Stimulated activated naive CD4-positive, alpha-beta T cell (primary cell): ENCODE results near the gene DLG2.

Experiments used
- DNase-seq, 6 experiments: peaks; one replicate each; lab custom pipeline; 2025; lab: John Stamatoyannopoulos, UW

Gene DLG2

DNA sequence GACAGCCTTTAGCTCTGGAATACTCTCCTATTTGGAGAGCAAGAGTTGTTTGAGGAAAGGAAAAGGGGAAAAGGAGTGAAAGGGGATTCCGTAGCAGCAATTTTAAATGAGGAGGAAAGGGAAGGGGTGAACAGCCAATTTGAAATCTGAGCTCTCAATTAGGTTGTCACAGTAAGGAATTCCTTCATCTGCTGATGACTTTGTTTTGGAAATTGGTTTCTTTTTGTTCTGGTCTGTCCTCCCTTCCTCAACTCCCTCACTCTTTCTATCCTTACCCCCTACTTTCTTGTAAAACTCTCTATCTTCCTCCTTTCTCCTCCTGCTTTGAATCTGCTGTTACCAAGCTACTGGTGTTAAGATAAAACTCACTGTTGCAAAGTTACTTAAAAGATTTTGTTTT, 1155.6 kb downstream of the DLG2 start:
- DNase-seq: no peak

DNA sequence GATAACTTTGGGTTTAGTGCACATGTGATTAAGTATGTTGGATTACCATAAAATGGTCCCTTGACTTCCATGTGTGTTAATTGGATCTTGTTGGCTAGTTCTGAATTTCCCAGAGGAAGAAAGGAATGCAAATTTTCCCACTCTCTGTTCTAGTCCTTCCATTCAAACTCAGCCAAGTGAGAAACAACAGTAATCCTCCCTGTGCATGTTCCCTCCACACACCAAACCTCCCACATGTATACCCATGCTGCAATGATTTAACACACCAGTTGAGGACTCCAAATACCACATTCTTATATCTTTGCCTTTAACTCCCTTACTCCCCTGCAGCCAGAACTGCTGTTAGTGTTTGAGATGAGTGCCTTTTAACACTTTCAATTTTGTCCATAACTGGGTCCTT, 1158.9 kb downstream of the DLG2 start:
- DNase-seq: no peak

DNA sequence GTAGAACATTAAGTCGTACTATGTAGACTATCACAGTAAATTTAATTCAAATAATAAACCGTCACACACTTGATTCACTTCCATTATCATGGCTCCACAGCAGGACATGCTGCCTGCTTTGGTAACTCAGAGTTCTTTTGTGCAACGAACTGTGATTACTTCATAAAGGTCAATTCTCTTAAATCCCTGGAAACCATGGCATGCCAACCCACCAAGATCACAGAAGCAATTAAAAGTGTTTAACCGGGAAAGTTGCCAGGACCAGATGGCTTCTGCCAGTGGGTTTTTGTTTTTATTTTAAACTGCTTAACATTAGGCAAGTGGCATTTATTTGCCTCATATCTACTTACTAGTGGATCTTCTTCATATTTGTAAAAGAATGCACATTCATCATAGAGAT, 1162.1 kb downstream of the DLG2 start:
- no peak for DNase-seq

DNA sequence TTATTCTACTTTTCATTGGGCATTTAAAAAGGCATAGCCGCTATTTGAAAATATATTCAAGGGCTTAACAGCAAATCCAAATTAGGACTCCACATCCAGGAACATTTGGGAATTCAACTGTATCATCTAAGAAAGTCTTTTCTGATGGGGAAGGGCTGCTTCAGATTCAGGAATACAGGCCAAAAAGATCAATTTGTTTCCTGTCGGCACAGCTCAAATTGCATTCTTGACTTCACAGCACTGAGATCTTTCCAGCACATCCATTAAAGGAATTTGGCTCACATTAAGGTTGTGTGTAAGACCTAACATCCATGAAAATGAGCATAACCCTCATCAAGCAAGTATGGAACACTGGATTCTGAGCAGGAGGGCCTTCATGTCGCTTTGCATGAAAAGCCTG, 1171.5 kb downstream of the DLG2 start:
- DNase-seq: no peak

DNA sequence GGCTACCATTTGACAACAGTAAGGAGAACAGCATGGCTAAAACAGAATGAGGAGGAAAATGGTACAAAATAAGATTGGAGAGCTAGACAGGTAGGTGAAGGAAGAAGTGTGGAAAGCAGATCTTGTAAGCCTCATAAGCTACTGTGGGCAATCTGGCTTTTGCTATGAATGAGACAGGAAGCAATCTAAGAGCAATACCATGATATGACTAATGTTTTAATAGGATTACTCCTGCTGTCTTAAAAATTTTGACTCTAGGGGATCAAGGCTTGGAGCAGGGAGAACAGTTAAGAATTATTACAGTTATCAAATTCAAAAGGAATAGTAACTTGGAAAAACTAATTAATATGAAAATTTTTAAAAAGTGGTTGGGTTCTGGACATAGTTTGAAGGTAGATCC, 1174.9 kb downstream of the DLG2 start:
- no peak for DNase-seq

DNA sequence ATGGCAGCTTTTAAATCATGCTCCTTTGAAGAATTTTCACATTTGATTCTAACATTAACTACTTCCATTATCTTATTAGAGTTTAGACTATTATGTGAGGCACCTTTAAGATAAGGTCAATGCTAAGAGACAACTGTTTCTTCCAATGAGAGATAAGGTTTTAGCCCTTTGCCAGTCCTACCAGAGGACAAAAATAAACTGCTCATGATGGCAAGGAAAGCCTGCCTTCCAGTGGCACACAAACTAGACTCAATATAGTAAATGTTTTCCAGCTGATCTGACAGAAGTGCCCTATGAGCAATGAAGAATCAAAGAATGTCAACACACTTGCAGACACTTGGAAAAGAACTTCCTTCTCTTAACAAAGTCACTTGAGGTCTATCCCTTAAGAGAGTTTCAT, 1188.6 kb downstream of the DLG2 start:
- DNase-seq: no peak

DNA sequence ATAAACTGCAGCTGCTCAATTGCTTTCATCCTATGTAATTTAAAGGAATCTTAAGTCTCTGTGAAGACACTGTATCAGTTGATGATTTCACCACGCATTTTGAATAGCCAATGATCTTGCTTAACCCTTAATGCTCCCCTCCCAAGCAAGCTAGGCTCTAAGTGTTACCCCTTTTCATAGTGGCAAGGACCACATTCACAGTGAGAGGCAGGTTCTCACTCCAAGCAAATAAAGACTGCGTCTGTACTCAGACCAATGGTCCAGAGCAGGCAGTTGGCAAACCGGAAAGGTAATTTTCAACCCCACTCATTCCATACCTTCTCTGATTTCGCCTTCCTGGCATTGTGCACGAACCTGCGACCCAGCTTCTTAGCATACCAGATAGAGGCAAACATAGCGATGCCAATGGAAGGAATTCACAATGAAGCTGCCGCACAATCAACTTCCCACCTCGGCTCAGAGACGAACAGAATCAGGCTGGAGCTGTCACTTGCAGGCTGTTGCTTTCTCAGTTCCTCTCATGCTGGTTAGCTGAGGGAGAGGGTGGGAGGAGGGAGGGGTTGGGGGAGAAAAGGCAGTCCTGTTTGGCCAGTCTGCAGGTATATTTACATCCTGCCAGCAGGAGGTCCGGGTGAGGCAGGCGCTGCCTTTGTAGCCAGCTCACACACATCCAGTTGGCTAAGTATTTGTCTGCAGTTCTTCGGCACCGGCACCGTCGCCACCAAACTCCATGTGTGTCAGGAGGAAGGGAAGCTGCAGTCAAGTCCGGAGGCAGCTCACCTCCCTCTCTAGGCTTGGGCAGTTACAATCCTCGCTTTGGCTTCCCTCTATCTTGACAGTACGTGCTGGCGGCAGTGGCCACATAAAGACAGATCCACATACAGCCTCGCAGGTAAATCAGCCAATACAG, 1189.8 kb downstream of the DLG2 start:
- no peak for DNase-seq

DNA sequence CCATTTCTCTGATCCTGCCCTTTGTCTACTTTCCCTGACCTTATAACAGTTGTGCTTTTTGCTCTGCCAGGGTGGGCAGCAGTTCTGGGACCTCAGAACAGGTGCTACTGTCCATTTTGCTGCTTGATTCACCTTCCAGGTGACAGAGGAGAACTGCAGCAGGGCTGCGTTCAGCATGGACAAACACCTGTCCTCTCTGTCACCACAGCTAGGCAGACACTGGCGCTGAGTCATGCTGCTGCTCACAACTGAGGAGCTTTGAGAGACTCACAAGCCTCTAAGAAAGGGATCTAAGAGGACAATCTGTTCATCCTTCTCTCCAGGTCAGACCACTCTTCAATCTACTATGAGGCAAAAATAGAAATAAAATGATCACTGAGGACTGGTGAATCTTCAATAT, 1196.5 kb downstream of the DLG2 start:
- no peak for DNase-seq

DNA sequence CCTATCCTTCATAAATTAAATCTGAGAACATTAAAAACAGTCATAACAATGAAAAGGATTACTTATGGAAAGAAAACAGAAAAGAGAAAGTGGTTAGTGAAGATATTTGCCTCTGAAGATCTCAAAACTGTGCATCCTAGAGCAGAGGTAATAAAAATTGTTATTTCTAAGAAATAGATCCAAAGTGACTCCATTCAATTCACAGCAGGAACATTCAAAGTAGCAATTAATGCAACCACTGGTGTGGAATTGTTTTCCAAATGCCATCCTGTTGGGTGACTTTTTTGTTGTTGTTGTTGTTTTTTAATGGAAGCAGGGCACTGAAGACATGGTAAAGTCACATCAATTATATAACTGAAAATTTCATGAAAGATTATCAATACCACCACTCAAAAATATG, 1201.5 kb downstream of the DLG2 start:
- no peak for DNase-seq

DNA sequence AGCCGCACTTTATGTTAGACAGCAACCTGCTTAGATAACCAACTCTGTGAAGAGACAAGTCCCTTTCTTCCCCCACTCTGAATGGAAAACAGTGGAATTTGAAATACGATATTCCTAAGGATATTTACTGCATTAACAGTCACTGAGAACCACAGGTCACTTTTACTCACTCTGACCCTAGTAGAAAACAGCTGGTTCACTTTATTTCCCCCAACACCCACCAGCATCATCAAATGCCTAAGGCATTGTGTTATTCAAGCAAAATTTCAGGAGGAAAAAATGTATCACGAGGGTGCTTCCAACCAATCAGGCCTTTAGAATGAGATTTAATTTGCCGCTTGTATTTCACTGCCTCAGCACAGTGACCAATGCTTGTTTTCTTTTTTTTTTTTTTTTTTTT, 1206.9 kb downstream of the DLG2 start:
- no peak for DNase-seq

DNA sequence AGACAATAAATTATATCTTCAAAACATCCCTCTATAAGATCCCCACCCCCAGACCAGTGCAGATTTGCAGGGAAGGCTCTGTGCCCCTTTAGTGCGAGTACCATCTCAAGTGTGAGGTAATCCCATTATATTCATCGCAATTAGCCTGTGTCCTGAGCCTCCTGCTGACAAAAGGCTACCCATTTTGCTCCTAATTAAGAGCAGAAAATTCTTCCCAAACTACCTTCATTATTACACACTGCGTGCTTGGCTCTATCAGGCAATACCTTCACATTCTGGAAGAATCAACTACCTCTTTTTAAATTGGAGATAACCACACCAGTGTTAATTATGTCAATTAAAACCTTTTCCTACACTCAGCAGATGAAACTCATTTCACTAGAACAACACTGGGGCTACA, 1207.5 kb downstream of the DLG2 start:
- DNase-seq: no peak

DNA sequence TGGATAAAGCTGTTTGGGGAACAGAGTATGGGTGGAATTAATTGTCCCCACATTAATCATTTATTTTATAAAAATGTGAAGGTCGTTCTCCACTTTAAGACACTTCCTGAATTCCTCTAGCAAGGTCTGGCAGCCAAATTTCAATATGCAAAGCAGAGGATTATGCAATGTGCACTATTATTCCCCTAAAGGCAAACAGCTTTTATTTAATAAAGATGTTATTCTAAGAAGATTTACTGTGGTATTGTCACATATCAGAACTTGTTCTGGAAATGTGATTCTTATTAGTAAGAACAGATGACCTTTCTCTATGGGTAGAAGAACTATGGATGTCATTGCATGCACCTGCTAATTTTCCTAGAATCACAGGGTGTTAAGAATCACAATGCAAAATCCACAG, 1212.2 kb downstream of the DLG2 start:
- DNase-seq: no peak

DNA sequence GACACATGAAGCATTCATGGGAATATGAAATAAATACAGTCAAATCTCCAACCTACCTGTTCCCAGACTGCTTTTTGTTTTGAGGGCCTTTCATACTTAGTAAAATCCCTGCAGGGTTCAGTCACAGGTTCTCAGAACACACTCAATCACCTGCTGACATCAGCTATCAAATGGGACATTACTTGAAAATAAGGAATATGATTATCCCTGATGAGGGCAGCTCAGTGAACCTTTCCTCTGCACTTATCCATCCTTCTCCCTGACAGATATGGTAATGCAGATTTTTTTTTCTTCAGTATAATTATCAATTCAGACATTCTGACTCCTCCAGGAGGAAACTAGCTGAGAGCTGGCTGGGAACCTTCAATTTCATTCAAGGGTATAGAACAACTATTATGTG, 1213.6 kb downstream of the DLG2 start:
- no peak for DNase-seq

DNA sequence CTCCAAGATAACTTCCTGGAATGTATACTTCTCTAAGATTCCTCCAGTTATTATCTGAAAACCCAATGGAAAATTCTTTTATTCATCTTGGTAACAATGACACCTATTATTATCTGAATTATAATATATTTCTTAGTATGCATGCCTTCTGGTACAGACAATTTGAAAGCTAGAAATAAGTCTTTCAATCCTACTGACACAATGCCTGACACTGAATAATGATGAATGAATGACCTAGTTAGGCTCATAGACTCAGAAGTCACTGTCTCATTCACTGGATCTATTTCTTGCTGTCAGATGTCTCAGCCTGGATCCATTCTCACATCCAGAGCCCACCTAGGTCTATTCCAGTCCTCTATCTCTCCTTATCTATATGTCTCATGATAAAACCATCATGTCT, 1214.3 kb downstream of the DLG2 start:
- no peak for DNase-seq

DNA sequence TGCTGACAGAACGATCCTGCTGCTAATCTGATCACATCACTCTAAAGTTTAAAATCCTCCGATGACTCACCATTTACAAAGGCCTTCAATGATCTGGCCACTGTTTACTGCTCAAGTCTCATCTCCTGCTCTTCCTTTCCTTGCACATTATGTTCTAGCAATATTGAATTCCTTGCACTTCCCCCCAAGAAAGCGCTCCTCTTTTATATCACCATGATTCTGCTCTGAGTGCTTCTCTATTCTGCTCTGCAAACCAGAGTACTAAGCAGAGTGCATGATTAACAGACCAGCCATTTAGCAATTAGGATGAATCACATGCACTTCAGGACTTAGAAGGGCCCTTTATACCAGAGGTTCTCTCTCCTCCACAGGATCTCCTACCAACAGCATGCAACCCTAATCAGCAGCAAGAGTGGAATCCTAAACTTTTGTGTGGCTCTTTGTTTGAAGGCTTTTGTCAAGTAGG, 1218.2 kb downstream of the DLG2 start:
- DNase-seq: no peak

DNA sequence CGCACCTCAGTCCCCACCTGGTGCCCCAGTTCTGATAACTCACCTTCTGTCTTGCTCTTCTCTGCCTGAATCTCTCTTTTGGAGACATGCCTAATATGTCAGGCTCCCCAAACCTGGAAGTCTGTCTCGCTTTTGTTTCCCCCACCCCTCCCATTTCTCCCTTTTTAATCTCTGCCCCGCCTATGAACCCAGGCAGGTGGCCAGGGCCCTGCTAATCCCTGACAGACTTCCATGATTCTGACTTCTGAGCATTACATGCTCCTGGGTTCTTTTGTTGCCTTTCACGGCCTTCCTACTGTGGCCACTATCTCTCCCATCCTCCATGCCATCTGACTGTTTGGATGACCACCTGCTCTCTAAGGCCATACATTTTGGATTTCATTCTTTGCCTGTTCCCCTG, 1220.1 kb downstream of the DLG2 start:
- DNase-seq: no peak

DNA sequence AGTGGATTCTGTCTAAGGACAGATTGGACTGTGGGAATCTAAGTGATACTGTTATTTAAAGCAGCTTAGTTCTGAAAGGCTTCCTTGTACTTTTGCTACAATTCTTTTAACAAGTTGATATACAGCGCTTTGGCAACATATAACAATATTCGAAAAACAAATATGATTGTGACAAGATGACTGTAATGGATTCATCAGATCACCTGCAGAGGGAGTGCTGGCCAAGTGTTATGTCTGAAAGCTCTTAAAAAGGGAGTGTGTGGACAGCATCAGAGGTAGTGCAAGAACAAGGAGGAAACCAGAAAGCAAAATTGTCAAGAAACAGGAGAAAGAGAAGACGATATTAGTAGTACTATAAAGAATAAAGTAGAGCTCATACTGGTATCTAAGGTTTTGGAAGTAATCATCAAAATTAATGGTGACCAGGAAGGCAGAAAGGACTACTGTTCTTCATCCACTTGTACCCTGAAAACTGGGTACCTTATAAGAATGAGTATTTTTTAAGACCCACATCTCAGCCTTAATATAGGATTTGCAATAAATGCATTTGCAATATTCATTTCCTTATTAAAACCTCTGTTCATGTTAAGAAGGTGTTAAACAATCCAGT, 1229.0 kb downstream of the DLG2 start:
- DNase-seq: no peak

DNA sequence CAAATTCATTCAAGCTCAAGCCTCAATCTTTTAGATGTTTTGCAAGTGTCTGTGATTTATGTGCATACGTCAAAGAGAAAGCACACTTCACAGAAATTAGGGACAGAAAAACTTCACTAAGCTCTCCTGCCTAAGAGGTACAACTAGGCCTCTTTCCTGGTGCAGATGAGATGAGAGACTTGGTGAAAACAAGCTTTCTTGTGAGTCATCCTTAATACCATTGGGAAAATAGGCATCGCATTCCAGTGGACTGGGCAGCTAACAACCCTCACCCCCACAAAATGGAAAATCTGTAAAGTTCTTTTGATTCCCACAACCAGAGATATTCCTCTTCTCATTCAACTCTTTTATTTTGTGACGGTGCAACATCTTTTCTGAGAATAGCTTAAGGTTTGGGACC, 1230.6 kb downstream of the DLG2 start:
- DNase-seq: no peak

DNA sequence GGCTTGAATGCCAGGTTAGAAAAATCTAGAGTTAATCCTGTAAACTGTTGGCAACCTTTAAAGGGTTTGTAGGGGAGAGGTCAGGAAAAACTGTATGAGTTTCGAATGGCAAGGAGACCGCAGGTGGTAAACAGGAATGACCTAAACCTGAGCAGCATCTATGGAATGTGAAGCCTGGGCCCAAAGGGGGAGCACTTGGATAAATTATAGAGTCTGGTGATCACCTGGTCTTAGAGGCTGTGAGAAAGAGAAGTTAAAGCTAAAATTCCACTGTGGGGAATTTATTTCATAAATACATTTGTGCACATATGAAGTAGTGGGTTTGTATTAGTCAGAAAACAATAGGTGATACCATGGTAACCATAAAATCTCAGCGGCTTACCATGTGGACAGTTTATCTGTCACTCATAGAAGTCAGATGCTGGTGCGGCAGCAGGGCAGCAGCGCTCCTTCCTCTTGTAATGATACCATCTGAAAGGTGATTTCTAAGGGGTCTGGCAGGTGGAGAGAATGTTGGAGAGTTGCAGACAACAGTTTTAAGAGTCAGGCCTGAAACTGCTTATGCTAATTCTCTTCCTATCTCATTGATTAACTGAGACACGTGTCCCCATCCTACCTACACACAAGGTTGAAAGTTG, 1236.6 kb downstream of the DLG2 start:
- DNase-seq: no peak

DNA sequence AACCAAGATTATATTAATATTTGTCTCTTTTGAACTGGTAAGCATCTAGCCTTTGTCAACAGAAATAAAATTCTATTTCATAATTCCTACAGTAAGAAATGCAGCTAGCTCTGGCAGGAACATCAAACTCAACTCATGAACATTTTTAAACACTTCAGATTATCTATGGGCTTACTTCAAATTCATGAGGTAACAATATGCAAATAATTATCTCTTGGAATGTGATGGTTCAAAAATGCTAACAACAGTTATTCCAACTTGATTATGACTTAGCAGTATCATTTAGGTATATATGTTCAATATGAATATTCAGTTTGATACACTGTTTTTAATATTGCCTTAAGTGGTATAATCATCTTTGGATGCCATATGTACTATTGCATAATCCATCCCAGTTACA, 1237.4 kb downstream of the DLG2 start:
- DNase-seq: no peak

DNA sequence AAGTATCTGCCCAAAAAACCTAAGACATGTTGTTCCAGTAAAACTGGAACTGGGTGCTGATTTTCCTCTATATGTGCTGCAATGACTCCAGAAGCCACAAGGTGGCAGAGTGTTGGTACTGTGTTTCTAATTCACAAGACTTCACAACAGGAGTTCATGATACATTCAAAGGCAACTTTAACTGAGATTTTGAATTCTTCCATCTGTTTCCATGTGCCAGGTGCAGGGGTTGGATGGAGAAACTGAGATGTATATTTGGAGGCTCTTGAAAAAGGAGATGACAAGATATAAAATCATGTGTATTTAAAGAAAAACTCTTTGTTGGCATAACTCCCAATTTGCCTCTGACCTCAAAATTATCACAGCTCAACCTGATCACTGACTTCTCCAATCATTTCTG, 1242.4 kb downstream of the DLG2 start:
- peak in 2 of 6 experiments; percentile 10 to 15 for DNase-seq

DNA sequence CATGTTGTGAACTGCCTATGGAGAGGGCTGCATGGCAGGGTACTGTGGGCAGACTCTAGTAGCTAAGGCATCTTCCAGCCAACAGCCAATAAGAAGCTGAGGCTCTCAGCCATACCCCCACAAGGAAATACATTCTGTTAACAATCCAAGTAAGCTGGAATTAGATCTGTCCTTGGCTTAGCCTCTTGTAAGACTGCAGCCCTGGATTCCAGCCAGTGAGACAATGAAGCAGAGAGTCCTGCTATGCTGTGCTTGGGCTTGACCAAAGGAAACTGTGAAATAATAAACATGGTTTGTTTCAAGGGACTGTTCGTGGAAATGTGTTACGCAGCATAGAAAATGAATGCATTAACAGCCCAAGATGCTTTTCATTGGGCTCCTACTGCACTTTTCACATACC, 1243.6 kb downstream of the DLG2 start:
- DNase-seq: no peak

DNA sequence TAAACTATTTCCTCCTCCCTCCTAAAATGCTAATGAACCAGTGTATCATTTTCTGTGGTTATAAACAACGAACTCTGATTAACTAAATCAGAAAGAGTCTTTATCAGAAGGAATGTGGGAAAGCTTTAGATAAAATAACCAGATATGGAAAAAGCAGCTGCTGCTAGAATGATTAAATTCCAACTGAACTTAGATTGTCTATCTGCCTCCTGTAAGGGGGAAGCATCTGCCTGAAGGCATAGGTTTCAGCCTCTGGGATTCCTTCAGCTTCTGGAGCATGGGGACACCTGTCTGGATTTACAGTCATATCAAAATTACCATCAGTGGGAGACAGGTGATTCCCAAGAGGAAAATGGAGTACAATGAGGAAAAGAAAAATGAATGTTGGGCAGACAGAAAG, 1245.5 kb downstream of the DLG2 start:
- DNase-seq: no peak
